Stomach (tissue), 4 donors: Measurements from ENCODE around the gene MXD4.

Source experiments
- POLR2A ChIP-seq, 4 donors: fragments of 450-650 bp; IDR thresholded peaks; one replicate each; pipeline ENCODE4 v1.6.1; 2016; ENCODE audit warnings: antibody characterized with exemption in 4 of 4, control low read depth in 2 of 4, mild to moderate bottlenecking in 1 of 4, moderate library complexity in 1 of 4
- TF ChIP-seq, protein P1 (sequence below), 7 experiments: fragments of 450-650 bp in 4 of 7; fragments of 200-600 bp in 3 of 7; sonication (generic) in 3 of 7; IDR thresholded peaks; one replicate each; pipeline ENCODE4 v1.5.1; 2016 to 2019; ENCODE audit warnings: antibody characterized with exemption in 7 of 7, control low read depth in 2 of 7, mild to moderate bottlenecking in 1 of 7

DNA sequence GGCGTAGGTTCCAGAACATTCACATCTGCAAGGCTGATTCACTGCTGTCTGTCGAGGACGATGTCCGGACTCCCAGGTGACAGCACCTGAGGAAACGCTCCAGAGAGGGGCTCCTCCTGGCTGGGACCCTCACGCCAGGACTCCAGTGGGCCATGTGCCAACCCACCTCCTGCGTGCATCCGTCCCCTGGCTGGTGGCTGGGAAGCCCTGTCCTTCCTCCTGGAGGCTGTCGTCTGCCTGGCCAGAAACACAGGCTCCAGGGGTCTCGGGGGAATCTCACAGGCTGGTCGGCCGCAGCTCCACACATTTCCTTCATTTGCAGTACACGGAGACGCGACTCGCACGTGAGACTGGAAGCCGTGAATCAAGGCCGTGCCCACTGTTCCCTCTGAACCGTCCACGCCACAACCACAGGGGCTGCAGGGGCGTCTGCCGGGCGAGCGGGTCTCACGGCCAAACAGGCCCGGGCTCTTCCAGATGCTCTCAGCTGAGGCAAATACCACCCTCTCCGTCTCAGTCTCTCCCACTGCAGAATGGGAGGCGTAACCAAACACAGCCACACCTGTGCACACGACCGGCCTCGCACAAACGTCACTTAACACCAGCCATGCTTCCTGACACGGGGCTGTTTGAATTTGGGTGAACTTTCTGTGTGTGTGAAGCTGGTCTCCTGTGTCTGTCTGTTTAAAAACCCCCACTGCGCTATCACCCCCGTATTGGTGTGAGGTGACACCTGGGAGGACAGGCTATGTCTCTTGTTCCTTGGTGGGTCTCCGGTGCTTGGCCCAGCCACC is 38.7 kb upstream of the MXD4 start:
- TF ChIP-seq POLR2A (IDR thresholded peaks at IDR 0.05) = no peak
- TF ChIP-seq, protein P1, sequence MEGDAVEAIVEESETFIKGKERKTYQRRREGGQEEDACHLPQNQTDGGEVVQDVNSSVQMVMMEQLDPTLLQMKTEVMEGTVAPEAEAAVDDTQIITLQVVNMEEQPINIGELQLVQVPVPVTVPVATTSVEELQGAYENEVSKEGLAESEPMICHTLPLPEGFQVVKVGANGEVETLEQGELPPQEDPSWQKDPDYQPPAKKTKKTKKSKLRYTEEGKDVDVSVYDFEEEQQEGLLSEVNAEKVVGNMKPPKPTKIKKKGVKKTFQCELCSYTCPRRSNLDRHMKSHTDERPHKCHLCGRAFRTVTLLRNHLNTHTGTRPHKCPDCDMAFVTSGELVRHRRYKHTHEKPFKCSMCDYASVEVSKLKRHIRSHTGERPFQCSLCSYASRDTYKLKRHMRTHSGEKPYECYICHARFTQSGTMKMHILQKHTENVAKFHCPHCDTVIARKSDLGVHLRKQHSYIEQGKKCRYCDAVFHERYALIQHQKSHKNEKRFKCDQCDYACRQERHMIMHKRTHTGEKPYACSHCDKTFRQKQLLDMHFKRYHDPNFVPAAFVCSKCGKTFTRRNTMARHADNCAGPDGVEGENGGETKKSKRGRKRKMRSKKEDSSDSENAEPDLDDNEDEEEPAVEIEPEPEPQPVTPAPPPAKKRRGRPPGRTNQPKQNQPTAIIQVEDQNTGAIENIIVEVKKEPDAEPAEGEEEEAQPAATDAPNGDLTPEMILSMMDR (IDR thresholded peaks at IDR 0.05) = no peak
